Uterus (tissue), 4 donors: ENCODE data around the gene KLHL34. TPM values are rescaled to one million over a fixed set of nuclear protein-coding genes. Genes with fewer than 3 reads are reported as not detected.

Source experiments
- DNase-seq, 2 donors: peaks; one replicate each; pipeline ENCODE4 v3.0.0-alpha.2; 2019 to 2020
- H3K27ac ChIP-seq, 2 donors: fragments of 200-600 bp; sonication (generic); 1 replicate in 1 of 2; 2 replicates in 1 of 2; pipeline ENCODE4 v1.5.1; 2016 to 2018
- H3K27me3 ChIP-seq, 2 donors: fragments of 200-600 bp; sonication (generic); one replicate each; pipeline ENCODE4 v1.5.1; 2018 to 2019; ENCODE audit warnings: control low read depth in 1 of 2
- H3K36me3 ChIP-seq, 2 donors: fragments of 200-600 bp; sonication (generic); one replicate each; pipeline ENCODE4 v1.5.1; 2019; ENCODE audit warnings: control low read depth in 1 of 2
- H3K4me1 ChIP-seq, 2 donors: fragments of 200-600 bp; sonication (generic); one replicate each; pipeline ENCODE4 v1.5.1; 2018 to 2019; ENCODE audit warnings: control low read depth in 1 of 2
- H3K4me3 ChIP-seq, 2 donors: fragments of 200-600 bp; sonication (generic); 1 replicate in 1 of 2; 2 replicates in 1 of 2; pipeline ENCODE4 v1.5.1; 2018 to 2019; ENCODE audit warnings: mild to moderate bottlenecking in 1 of 2
- H3K9me3 ChIP-seq, 2 donors: fragments of 200-600 bp; sonication (generic); one replicate each; pipeline ENCODE4 v1.5.1; 2019; ENCODE audit warnings: control low read depth in 1 of 2
- CTCF ChIP-seq, 4 experiments: fragments of 200-600 bp in 2 of 4; fragments of 450-650 bp in 2 of 4; sonication (generic) in 2 of 4; IDR thresholded peaks; one replicate each; pipeline ENCODE4 v1.5.1; 2016 to 2019; ENCODE audit warnings: antibody characterized with exemption in 4 of 4, mild to moderate bottlenecking in 2 of 4, moderate library complexity in 1 of 4
- POLR2A ChIP-seq, 2 donors: fragments of 450-650 bp; IDR thresholded peaks; one replicate each; pipeline ENCODE4 v1.6.1; 2016; ENCODE audit warnings: antibody characterized with exemption in 2 of 2, mild to moderate bottlenecking in 1 of 2, moderate library complexity in 1 of 2
- intact Hi-C: fragments of 100-400 bp; cut with DNase I; formaldehyde crosslinking; loops from one replicate; pipeline ENCODE4 v1.15.1; 2023; ENCODE audit warnings: low total_unique reads
- total RNA-seq, 4 donors: library from RNA; depleted of rRNA in 3 of 4; stranded (reverse); fragments of >200 nt in 3 of 4; gene quantifications; one replicate each; pipeline versions ENCODE4 v1.1.0 to v1.2.4, GENCODE V29; 2014 to 2023
- donor health status: DM: yes; HTN: yes; CAD: no.

KLHL34 gene
- total RNA-seq, 4 donors from 2014 or later, result 0.21 TPM; not detected in 3

- Histone ChIP-seq H3K4me1 (no peaks in the 10 kb centered on the region), H3K27me3 (no peaks in the 10 kb centered on the region), H3K4me3 (no peak overlapping the region), H3K36me3 (no peaks in the 10 kb centered on the region), H3K9me3 (no peaks in the 10 kb centered on the region), H3K27ac (no peak overlapping the region)
- TF ChIP-seq POLR2A (IDR thresholded peaks at IDR 0.05), result no peak
- no peak for TF ChIP-seq CTCF (IDR thresholded peaks at IDR 0.05)
- intact Hi-C loops, result no loop called here
- DNase-seq, result no peak
Measured at GRCh38 chrX:21699136-21699535, 41.0 kb upstream of the KLHL34 start.

GRCh38 chrX:21698272-21698671 is 40.1 kb upstream of the KLHL34 start:
- intact Hi-C loops, result no loop called here
- Histone ChIP-seq H3K4me1 (no peaks in the 10 kb centered on the region), H3K36me3 (no peaks in the 10 kb centered on the region), H3K9me3 (no peaks in the 10 kb centered on the region), H3K27ac (no peak overlapping the region), H3K4me3 (no peak overlapping the region), H3K27me3 (no peaks in the 10 kb centered on the region)
- DNase-seq, result no peak
- TF ChIP-seq POLR2A (IDR thresholded peaks at IDR 0.05), result no peak

- Histone ChIP-seq H3K4me1 (no peaks in the 10 kb centered on the region), H3K27me3 (no peaks in the 10 kb centered on the region), H3K9me3 (no peaks in the 10 kb centered on the region), H3K4me3 (no peak overlapping the region), H3K27ac (no peak overlapping the region), H3K36me3 (no peaks in the 10 kb centered on the region)
- DNase-seq, result no peak
- intact Hi-C loops, result no loop called here
- TF ChIP-seq POLR2A (IDR thresholded peaks at IDR 0.05) (no peak), CTCF (IDR thresholded peaks at IDR 0.05) (no peak)
Measured at GRCh38 chrX:21691512-21692018, 33.4 kb upstream of the KLHL34 start.

GRCh38 chrX:21683941-21684340 is 25.8 kb upstream of the KLHL34 start:
- Histone ChIP-seq H3K9me3 (no peaks in the 10 kb centered on the region), H3K4me3 (no peak overlapping the region), H3K4me1 (no peaks in the 10 kb centered on the region), H3K27me3 (no peaks in the 10 kb centered on the region), H3K36me3 (no peaks in the 10 kb centered on the region), H3K27ac (no peak overlapping the region)
- TF ChIP-seq POLR2A (IDR thresholded peaks at IDR 0.05) (no peak), CTCF (IDR thresholded peaks at IDR 0.05) (no peak)
- DNase-seq, result no peak
- intact Hi-C loops, result no loop called here

- H3K4me3 ChIP-seq, result no peak overlapping the region
- no peaks in the 10 kb centered on the region for H3K9me3 ChIP-seq
- no peak for DNase-seq
- H3K27me3 ChIP-seq, result no peaks in the 10 kb centered on the region
- intact Hi-C loops, result no loop called here
- H3K27ac ChIP-seq, result no peak overlapping the region
- H3K4me1 ChIP-seq, result no peaks in the 10 kb centered on the region
- no peak for TF ChIP-seq CTCF (IDR thresholded peaks at IDR 0.05)
- no peak for TF ChIP-seq POLR2A (IDR thresholded peaks at IDR 0.05)
- H3K36me3 ChIP-seq, result no peaks in the 10 kb centered on the region
Measured at GRCh38 chrX:21678048-21678612, 20.0 kb upstream of the KLHL34 start.

GRCh38 chrX:21675931-21676330 is 17.8 kb upstream of the KLHL34 start:
- Histone ChIP-seq H3K27ac (no peak overlapping the region), H3K36me3 (no peaks in the 10 kb centered on the region), H3K27me3 (no peaks in the 10 kb centered on the region), H3K9me3 (no peaks in the 10 kb centered on the region), H3K4me1 (no peaks in the 10 kb centered on the region), H3K4me3 (no peak overlapping the region)
- intact Hi-C loops, result no loop called here
- TF ChIP-seq CTCF (IDR thresholded peaks at IDR 0.05) (no peak), POLR2A (IDR thresholded peaks at IDR 0.05) (no peak)
- DNase-seq, result no peak
